Measurements from ENCODE around the gene CD81. TPM values are rescaled to one million over a fixed set of nuclear protein-coding genes. Genes with fewer than 3 reads are reported as not detected.

Gene CD81
- total RNA-seq, 1 experiment from 2014 or later, result 416 TPM

- in situ Hi-C loops (cut with HindIII; ENCODE audit: low pct_unique_long_range_greater_than_20kb, low sequenced_read_pairs), result no loop called here
- CTCF ChIA-PET, result interaction anchor here (1.1 to 2.0 kb wide), 2 partner anchors 12 to 104 kb away, joined by 3 to 15 read pairs; no protein-coding TSS in a partner anchor
These were observed 31.6 kb downstream of the CD81 start for GRCh38 chr11:2408671-2409070.

GRCh38 chr11:2409126-2409525 is 32.0 kb downstream of the CD81 start:
- in situ Hi-C loops (cut with HindIII; ENCODE audit: low pct_unique_long_range_greater_than_20kb, low sequenced_read_pairs) (no loop called here), intact Hi-C loops (cut with micrococcal nuclease; ENCODE audit: unreplicated experiment) (no loop called here)
- no peak for DNase-seq (ENCODE audit: low read depth, low spot score)
- Histone ChIP-seq H3K27me3 (ENCODE audit: control insufficient read depth, insufficient read depth, low read length) (no peaks in the 10 kb centered on the region), H3K27ac (ENCODE audit: low read length) (no peak overlapping the region), H3K36me3 (ENCODE audit: control insufficient read depth, insufficient read depth, low read length) (no peaks in the 10 kb centered on the region), H3K4me1 (ENCODE audit: control insufficient read depth, insufficient read depth, low read length) (no peaks in the 10 kb centered on the region), H3K9me3 (ENCODE audit: control insufficient read depth, insufficient read depth, low read depth, low read length) (no peaks in the 10 kb centered on the region), H3K4me3 (ENCODE audit: low read depth in 2 of 2, low read length in 2 of 2) (no peak overlapping the region)
- ATAC-seq, result no peak
- no TSS peak for BruUV-seq (replicated peaks)
- TF ChIP-seq CTCF (IDR thresholded peaks at IDR 0.05) (no peak), TCF7L2 (IDR thresholded peaks at IDR 0.05; ENCODE audit: low read depth, low read length) (no peak), POLR2AphosphoS5 (IDR thresholded peaks at IDR 0.05; ENCODE audit: low read depth, low read length) (no peak), SIN3A (IDR thresholded peaks at IDR 0.05; ENCODE audit: borderline replicate concordance, insufficient read depth, low read depth, low read length) (no peak), REST (IDR thresholded peaks at IDR 0.05; ENCODE audit: insufficient read depth in 1 of 2, low read depth in 2 of 2, low read length in 1 of 2) (no peak)
- ChIA-PET POLR2A (interaction anchor here (0.7 kb wide), 1 partner anchor 9 kb away, joined by 19 read pairs; the partner anchor contains the start of gene TSSC4), CTCF (interaction anchor here (0.6 to 2.0 kb wide), 2 partner anchors 11 to 21 kb away, joined by 9 to 15 read pairs; no protein-coding TSS in a partner anchor)

More at GRCh38 chr11:2408671-2409070, 31.6 kb downstream of the CD81 start:
- Histone ChIP-seq H3K36me3 (ENCODE audit: control insufficient read depth, insufficient read depth, low read length) (no peaks in the 10 kb centered on the region; the same call in 1 of the 2 replicates), H3K4me3 (ENCODE audit: low read depth in 2 of 2, low read length in 2 of 2) (no peak overlapping the region), H3K4me1 (ENCODE audit: control insufficient read depth, insufficient read depth, low read length) (no peaks in the 10 kb centered on the region), H3K27ac (ENCODE audit: low read length) (no peak overlapping the region), H3K27me3 (ENCODE audit: control insufficient read depth, insufficient read depth, low read length) (no peaks in the 10 kb centered on the region), H3K9me3 (ENCODE audit: control insufficient read depth, insufficient read depth, low read depth, low read length) (no peaks in the 10 kb centered on the region)
- no peak for ATAC-seq
- POLR2A ChIA-PET, result no interaction called here
- no peak for DNase-seq (ENCODE audit: low read depth, low spot score)
- intact Hi-C loops (cut with micrococcal nuclease; ENCODE audit: unreplicated experiment), result no loop called here
- no peak for TF ChIP-seq TCF7L2 (IDR thresholded peaks at IDR 0.05; ENCODE audit: low read depth, low read length)
- no peak for TF ChIP-seq SIN3A (IDR thresholded peaks at IDR 0.05; ENCODE audit: borderline replicate concordance, insufficient read depth, low read depth, low read length)
- no peak for TF ChIP-seq REST (IDR thresholded peaks at IDR 0.05; ENCODE audit: insufficient read depth in 1 of 2, low read depth in 2 of 2, low read length in 1 of 2)
- TF ChIP-seq POLR2AphosphoS5 (IDR thresholded peaks at IDR 0.05; ENCODE audit: low read depth, low read length), result no peak
- TF ChIP-seq CTCF (IDR thresholded peaks at IDR 0.05), result no peak
- BruUV-seq (replicated peaks), result no TSS peak
